GM12865 (cell line): ENCODE results near the gene MED26.
A peak's percentile ranks its signal among the peaks of the same experiment; 100 is the strongest.

ENCODE experiments used
- DNase-seq: peaks from one replicate; pipeline ENCODE4 v3.0.0; 2010; ENCODE audit warnings: low read depth
- H3K4me3 ChIP-seq: 2 replicates; pipeline ENCODE4 v1.5.1; 2011; ENCODE audit warnings: mild to moderate bottlenecking, low read depth, low read length, control low read depth
- TF ChIP-seq, protein P1 (sequence below): IDR thresholded peaks from 2 replicates; pipeline ENCODE4 v1.5.1; 2011; ENCODE audit warnings: low read length, control low read depth, low read depth, inconsistent platforms; ENCODE audit not compliant: insufficient read depth; ENCODE audit errors: missing control alignments

MED26 gene

DNA sequence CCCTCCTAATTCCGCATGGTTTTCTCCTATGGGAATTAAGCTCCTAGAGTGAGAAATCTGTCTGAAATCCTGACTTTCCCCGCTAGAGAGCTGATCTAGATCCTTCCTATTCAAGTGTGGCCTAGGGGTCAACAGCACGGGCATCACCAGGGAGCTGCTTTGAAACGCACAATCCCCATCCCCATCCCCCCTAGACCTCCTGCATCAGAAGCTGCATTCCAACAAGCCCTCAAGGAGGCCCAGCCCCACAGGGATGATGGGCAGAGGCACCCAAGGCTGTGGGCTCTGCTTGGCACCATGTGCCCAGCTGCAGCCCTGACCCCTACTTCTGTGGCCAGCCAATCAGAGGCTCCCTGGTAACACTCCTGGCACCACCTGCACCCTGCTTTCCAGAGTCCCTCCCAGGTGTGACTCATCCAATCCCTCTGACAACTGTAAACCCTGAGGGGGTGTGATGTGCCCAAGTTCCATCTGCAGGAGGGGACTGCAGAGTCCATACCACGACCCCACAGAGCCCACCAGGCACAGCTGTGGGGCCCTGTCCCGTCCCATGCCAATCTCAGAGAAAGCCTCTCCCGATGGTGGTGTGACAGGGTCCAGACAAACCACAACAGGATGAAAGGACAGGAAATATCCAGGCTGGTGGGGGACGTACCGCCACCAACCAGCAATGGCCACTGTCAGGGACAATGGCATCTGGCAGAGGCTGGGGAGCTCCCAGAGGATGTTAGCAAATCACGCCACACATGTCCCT, 36.0 kb downstream of the MED26 start:
- H3K4me3 ChIP-seq = no peak overlapping the region
- TF ChIP-seq, protein P1, sequence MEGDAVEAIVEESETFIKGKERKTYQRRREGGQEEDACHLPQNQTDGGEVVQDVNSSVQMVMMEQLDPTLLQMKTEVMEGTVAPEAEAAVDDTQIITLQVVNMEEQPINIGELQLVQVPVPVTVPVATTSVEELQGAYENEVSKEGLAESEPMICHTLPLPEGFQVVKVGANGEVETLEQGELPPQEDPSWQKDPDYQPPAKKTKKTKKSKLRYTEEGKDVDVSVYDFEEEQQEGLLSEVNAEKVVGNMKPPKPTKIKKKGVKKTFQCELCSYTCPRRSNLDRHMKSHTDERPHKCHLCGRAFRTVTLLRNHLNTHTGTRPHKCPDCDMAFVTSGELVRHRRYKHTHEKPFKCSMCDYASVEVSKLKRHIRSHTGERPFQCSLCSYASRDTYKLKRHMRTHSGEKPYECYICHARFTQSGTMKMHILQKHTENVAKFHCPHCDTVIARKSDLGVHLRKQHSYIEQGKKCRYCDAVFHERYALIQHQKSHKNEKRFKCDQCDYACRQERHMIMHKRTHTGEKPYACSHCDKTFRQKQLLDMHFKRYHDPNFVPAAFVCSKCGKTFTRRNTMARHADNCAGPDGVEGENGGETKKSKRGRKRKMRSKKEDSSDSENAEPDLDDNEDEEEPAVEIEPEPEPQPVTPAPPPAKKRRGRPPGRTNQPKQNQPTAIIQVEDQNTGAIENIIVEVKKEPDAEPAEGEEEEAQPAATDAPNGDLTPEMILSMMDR = no peak
- no peak for DNase-seq

DNA sequence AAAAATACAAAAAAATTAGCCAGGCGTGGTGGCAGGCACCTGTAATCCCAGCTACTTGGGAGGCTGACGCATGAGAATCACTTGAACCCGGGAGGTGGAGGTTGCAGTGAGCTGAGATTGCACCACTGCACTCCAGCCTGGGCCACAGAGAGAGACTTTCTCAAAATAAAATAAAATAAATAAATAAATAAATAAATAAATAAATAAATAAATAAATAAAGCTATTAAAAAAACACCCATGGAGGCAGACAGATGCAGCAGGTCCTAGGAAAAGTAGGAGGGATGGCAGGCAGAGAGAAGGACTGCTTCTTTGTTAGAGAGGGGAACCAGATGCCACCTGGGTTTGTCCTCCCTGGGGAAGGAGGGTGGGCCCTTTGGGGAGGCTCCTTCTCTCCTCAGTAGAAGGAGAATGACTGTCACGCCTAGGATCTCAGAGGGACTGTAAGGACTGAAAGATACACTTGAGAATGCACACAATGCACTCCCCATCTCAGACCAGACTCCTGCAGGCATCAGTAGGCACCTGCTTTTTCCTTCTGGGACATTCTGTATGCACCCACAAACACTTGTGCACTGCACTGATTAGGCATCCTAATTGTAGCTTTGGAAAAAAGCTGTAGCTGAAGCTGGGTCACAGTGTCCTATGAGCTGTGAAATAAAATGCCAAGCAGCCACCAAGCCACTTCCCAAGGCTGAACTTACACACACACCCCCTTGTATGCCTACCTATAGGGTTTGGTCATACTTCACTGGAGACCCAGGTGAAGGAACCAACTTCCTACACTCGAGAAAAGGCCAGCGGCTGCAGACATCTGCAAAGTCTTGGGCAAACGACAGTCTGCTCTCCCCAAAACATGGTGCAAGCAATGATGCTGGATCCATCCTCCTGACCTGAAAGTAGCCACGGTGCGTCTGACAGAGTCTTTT, 36.9 kb downstream of the MED26 start:
- TF ChIP-seq, protein P1 = no peak
- no peak for DNase-seq
- no peak overlapping the region for H3K4me3 ChIP-seq

DNA sequence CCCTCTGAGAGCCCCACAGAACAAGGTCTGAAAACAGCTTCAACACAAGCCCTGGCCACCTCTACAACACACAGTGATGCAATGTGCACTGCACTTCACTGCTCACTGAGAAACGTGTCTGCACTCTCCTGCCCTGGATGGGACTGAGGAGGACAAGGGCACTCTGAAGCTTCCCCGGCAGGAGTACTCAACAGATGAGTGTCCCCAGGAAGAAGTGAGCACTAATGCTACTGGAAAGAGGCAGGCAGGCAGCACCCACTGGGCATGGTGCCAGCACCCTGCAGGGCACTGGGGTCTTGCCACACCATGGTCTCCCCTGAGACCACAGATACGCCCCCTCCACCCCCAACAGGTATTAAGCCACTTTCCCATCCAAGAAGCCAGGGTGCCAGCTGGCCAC, 38.1 kb downstream of the MED26 start:
- no peak overlapping the region for H3K4me3 ChIP-seq
- DNase-seq = peak; percentile 26
- TF ChIP-seq, protein P1 = no peak

DNA sequence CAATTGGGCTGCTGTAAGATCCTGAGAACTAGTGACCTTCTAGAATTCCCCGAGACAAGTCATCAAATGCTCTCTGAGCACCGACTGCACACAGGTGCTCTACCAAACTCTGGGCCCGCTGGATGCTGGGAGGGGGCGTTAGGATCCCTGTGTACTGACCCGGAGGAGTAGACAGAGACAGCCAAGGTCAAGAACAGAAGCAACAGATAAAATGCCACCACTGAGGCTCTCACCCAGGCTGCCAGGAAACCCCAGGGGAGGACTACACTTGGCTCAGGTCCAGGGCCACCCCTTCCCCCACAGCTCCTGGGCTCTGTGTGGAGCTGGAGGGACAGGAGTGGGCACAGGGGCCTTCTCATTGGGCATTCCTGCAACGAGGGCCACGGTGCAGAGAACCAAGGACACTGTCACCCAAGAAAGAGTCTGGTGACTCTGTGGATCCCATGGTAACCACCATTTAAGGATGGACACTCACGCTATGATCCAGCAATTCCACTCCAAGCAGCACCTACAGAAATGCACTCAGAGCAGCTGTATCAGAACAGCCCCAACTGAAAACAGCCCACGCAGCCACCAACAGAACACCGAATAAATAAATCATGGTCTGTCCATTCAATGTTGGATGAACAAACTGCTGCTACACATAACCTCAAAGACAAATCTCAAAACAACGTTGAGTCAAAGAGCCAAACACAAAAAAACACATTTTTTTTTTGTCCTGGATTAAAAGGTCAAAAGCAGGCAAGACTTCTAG, 39.0 kb downstream of the MED26 start:
- peak overlapping the region; percentile 93 for H3K4me3 ChIP-seq
- TF ChIP-seq, protein P1 = no peak

DNA sequence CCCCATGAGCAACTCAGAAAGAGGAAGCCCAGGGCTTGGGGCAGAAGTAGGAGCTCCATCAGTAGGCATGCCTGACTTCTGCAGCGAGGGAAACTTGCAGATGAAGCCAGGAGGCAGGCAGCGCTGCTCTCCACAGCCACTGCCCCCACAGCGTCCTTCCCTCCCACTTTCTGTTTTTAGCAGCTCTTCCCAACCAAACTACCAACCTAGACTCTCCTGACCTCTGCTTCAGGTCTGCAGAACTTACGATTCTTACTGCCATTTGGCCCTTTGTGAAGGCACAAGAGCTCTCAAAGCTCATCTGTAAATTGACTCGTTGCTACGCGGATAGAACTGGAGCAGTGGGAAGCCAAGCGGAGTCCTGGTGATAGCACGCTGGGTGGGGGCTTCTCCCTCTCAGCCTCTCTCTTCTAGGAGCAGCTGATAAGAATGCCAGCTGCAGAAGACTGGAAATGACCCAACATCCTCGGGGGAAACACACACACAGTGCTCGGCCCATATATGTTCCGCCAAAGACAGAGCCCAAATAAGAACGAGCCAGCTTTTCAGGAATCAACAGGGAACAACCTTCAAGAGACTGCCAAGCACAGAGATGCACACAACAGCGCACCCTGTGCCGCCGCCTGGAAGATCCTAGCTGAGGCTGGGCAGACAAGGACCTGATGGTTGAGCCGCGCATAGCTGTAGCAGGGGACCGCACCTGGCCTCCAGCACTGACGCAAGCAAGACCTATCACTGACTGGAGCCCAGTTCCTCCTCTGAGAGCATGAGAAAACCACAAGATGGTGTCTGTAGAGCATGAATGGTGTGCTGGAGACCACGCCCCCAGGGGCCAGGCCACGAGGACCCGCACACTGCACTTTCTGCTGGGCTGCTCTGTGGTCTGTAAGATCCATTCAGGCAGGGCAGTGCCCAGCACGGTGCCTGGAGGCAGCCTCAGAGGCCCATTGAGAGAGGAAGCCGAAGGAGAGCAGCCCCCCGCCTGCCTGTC, 39.9 kb downstream of the MED26 start:
- H3K4me3 ChIP-seq = peak overlapping the region; percentile 93
- peak; percentile 95 for DNase-seq
- TF ChIP-seq, protein P1 = no peak

More for the DNA sequence above, 39.0 kb downstream of the MED26 start:
- no peak for DNase-seq
